HG03103 (cell line): ENCODE measurements around the gene TNS2.
"Not testable (repeated sequence)": the region's sequence is repeated elsewhere in the genome, so short reads cannot be mapped to it uniquely, and the experiment has no call there.

ENCODE experiments used
- ATAC-seq: cut with Tn5 transposase; IDR thresholded peaks from one replicate; pipeline ENCODE4 v1.9.1; 2021; ENCODE audit warnings: low read depth; ENCODE audit not compliant: unreplicated experiment

TNS2 gene

GRCh38 chr12:53112431-53112830 is 62.6 kb downstream of the TNS2 start:
- ATAC-seq: not testable (repeated sequence)

DNA sequence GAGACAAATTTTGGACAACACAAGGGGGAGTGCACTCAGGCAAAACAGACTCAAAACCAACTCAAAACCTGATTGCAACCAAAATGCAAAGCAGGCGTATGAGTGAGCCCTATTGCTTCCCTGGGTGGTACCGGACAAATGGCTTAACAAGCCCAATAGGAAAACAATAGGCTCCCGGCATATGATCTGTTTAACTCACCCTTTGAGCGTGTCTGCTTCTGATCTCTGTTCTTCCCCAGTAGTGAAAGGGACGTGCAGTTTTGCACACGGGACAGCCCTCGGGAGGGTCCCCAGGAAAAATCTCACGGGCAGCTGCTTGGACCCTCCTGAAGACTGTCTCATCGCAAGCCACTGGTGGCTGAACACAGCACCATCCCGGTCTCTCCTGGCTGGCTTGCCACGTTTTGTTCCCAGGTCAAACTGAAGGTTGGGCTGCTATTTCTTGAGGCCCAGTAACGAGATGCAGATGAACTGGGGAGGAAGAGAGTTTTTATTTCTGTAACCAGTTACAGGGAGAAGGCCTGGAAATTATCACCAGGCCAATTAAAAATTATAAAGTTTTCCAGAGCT is 63.4 kb downstream of the TNS2 start:
- ATAC-seq: no peak

DNA sequence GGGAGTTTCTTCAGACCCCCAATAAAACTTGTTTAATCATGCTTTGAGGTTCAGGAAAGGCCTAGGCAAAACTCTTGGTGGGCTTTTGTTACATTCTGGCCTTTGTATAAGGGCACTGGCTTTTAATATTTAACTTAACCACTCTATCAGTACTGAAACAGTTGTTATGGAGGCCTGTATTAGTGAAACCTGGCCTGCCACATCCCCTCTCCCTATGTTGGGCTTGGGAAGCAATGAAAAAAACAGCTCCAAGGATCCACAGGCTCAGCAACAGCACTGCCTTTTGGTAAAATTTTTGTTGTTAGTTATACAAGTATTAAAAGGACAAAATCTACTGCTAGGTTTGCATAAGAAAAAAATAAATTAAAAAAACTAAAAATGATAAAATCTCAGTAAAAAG is 64.1 kb downstream of the TNS2 start:
- no peak for ATAC-seq
